GM18951 (cell line): ENCODE measurements around the gene AIG1.

Experiments
- POLR2A ChIP-seq: IDR thresholded peaks from 4 replicates; pipeline ENCODE4 v1.6.1; 2011; ENCODE audit warnings: mild to moderate bottlenecking; ENCODE audit not compliant: insufficient read length, insufficient read depth; ENCODE audit errors: extremely low read depth
- in situ Hi-C: fragments of 300-500 bp; cut with MboI; formaldehyde crosslinking; loops from one replicate; pipeline ENCODE4 v1.12.0; 2022; ENCODE audit warnings: low sequenced_read_pairs, mixed read lengths, inconsistent platforms; ENCODE audit not compliant: unreplicated experiment

The AIG1 gene

GRCh38 chr6:143370812-143371370 is 310.2 kb downstream of the AIG1 start:
- no peak for TF ChIP-seq POLR2A
- in situ Hi-C loops, result no loop called here

GRCh38 chr6:143372199-143372882 is 311.7 kb downstream of the AIG1 start:
- in situ Hi-C loops, result no loop called here
- no peak for TF ChIP-seq POLR2A

GRCh38 chr6:143374014-143374413 is 313.3 kb downstream of the AIG1 start:
- in situ Hi-C loops, result no loop called here

GRCh38 chr6:143375022-143375585 is 314.4 kb downstream of the AIG1 start:
- TF ChIP-seq POLR2A, result no peak
- in situ Hi-C loops, result no loop called here

More at GRCh38 chr6:143374014-143374413, 313.3 kb downstream of the AIG1 start:
- TF ChIP-seq POLR2A, result no peak

- no peak for TF ChIP-seq POLR2A
- in situ Hi-C loops, result no loop called here
Observed at GRCh38 chr6:143376375-143376774, 315.7 kb downstream of the AIG1 start.

- in situ Hi-C loops, result no loop called here
- TF ChIP-seq POLR2A, result no peak
Observed at GRCh38 chr6:143376861-143377260, 316.2 kb downstream of the AIG1 start.

GRCh38 chr6:143385636-143386035 is 324.9 kb downstream of the AIG1 start:
- in situ Hi-C loops, result no loop called here
- TF ChIP-seq POLR2A, result no peak

- in situ Hi-C loops, result no loop called here
- TF ChIP-seq POLR2A, result no peak
Observed at GRCh38 chr6:143390278-143390677, 329.6 kb downstream of the AIG1 start.
